Activated naive CD8-positive, alpha-beta T cell treated with anti-CD3 and anti-CD28 coated beads, Interleukin-2, amount 50 U/mL, for 24 hours (primary cell): ENCODE measurements around the gene PCDHAC2.

Experiments used
- ATAC-seq: fragments of 150-1000 bp; cut with Tn5 transposase; one replicate; pipeline ENCODE4 v1.10.0; 2021
- DNase-seq: peaks from one replicate; pipeline ENCODE4 v3.0.0; 2021
- H3K27ac Mint-ChIP-seq: one replicate; pipeline ENCODE4 v1.8.0; 2021; ENCODE audit warnings: mild to moderate bottlenecking, mixed read lengths
- H3K27me3 Mint-ChIP-seq: one replicate; pipeline ENCODE4 v1.8.0; 2021; ENCODE audit warnings: mixed read lengths
- H3K36me3 Mint-ChIP-seq: one replicate; pipeline ENCODE4 v1.8.0; 2021; ENCODE audit warnings: low read depth, mixed read lengths
- H3K4me1 Mint-ChIP-seq: one replicate; pipeline ENCODE4 v1.8.0; 2021; ENCODE audit warnings: mixed read lengths
- H3K4me3 Mint-ChIP-seq: one replicate; pipeline ENCODE4 v1.8.0; 2021; ENCODE audit warnings: mild to moderate bottlenecking, moderate library complexity, mixed read lengths
- H3K9me3 Mint-ChIP-seq: one replicate; pipeline ENCODE4 v1.8.0; 2021; ENCODE audit warnings: mixed read lengths

Gene PCDHAC2

GRCh38 chr5:140966293-140967225, at the start of gene PCDHAC2:
Gene PCDHAC2 (plus strand): TSS chr5:140966476. CDS start chr5:140966767, 291 bp downstream.
- ATAC-seq (no peak), DNase-seq (no peak)
- Mint-ChIP-seq H3K9me3 (no peaks in the 10 kb centered on the region), H3K27me3 (peaks cover 37% of the 10 kb centered on the region), H3K4me1 (peaks cover 2% of the 10 kb centered on the region), H3K27ac (no peak within 1 kb of the TSS), H3K4me3 (no peak within 1 kb of the TSS), H3K36me3 (no peaks in the 10 kb centered on the region)

DNA sequence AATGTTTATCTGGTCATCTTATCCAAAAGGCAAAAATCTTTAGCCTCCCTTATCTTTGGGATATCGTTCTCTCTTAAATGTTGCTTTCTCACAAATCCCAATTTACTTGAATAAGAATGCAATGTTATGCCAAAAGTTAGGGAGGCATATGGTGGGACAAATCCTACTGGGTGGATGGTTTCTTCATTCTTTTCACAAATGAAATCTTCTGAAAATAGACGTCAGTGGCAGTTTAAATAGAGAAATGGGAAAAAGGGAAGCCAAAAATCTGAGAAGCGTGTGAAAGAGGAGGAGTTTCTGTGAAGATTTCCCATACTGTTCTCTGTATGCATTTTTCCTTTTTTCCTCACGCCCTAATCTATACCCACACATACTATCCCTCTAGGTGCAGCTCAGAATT, 42.7 kb upstream of the PCDHAC2 start:
- no peaks in the 10 kb centered on the region for H3K36me3 Mint-ChIP-seq
- peaks cover 45% of the 10 kb centered on the region for H3K27me3 Mint-ChIP-seq
- no peaks in the 10 kb centered on the region for H3K9me3 Mint-ChIP-seq
- no peak overlapping the region for H3K4me3 Mint-ChIP-seq
- no peak for ATAC-seq
- no peak overlapping the region for H3K27ac Mint-ChIP-seq
- H3K4me1 Mint-ChIP-seq, result peaks cover 1% of the 10 kb centered on the region
- DNase-seq, result no peak

DNA sequence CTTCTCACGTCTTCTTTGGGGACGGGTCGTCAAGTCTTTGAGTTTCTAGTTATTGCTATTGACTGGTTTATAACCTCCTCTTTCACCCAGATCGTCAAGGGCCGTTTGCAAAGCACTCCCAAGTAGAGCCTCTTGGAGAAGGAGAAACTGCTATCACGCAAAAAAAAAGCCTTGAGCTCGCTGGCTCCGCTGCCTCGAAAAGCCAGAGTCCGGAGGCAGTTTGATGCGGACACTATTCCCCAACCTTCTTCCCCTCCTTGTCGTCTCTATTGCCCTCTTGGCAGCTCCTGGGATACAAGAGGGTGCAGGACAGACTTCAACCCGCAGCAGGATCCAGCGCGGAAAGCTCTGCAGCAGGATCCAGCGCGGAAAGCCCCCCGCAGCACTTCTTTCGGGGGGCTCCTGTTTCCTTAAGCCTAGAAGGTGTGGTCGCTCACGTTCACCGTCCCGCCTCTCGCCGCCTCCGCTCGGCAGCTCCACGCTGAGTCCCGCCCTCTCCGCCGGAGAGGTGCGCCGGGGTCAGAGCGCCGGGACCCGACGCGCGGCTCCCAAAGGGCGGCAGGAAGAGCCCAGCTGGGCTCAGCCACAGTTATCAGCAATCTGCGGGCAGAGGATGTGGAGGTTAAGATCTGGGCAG, 40.4 kb upstream of the PCDHAC2 start, which contains the start of gene PCDHAC1:
TSS of gene PCDHAC1 (plus strand) at position 494 of the 637 bp plus-strand sequence. CDS start 594 bp downstream, outside the sequence.
- DNase-seq, result no peak
- ATAC-seq, result peak; percentile 20
- peak within 1 kb of the TSS; percentile 48 for H3K4me3 Mint-ChIP-seq
- H3K27me3 Mint-ChIP-seq, result peaks cover 49% of the 10 kb centered on the region
- H3K36me3 Mint-ChIP-seq, result no peaks in the 10 kb centered on the region
- no peak within 1 kb of the TSS for H3K27ac Mint-ChIP-seq
- no peaks in the 10 kb centered on the region for H3K9me3 Mint-ChIP-seq
- H3K4me1 Mint-ChIP-seq, result peaks cover 1% of the 10 kb centered on the region

GRCh38 chr5:140926443-140927227, 39.6 kb upstream of the PCDHAC2 start:
- Mint-ChIP-seq H3K27me3 (peaks cover 47% of the 10 kb centered on the region), H3K4me1 (peaks cover 1% of the 10 kb centered on the region), H3K4me3 (peak overlapping the region; percentile 48), H3K27ac (no peak overlapping the region), H3K36me3 (no peaks in the 10 kb centered on the region), H3K9me3 (no peaks in the 10 kb centered on the region)
- DNase-seq (peak; percentile 34), ATAC-seq (peak; percentile 33)

DNA sequence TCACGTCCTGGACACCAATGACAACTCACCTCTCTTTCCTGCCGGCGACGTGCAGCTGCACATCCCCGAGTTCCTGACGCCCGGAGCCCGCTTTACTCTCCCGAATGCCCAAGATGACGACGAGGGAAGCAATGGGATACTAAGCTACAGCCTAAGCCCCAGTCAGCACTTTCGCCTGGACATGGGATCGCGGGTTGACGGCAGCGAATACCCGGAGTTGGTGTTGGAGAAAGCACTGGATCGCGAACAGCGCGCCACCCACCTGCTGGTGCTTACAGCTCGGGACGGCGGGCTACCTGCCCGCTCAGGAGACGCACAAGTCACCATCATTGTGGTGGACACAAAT, 39.1 kb upstream of the PCDHAC2 start:
- Mint-ChIP-seq H3K36me3 (no peaks in the 10 kb centered on the region), H3K9me3 (no peaks in the 10 kb centered on the region), H3K4me1 (peaks cover 1% of the 10 kb centered on the region), H3K4me3 (peak overlapping the region; percentile 48), H3K27ac (no peak overlapping the region), H3K27me3 (peaks cover 47% of the 10 kb centered on the region)
- ATAC-seq (no peak), DNase-seq (no peak)

DNA sequence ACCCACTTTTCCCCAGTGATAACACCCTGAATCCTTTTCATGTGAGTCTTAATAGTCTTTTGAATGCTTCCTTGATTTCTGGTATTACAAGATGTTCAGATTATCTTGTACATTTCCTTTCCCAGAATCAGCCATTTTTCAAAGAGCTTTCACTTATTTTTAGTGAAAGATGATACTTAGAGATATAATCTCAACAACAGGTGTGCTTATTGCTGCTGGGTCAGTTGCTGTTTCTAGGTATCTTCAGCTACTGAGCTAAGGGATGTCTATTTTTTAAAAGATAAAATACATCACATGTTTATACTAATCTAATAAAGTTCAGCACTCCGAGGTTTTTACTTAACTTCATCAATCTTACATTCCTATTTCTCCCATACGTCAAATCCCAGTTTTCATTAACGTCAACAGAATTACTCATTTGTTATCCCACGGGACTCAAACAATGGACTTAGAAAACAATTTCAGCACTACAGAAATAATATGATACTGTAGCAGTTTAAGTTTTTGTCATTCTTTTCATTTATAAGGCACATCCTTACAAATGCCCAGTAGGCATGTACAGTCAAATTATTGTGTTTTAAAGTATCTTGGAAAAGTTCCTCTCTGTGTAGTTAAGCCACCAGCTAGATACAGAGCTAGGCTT, 31.2 kb upstream of the PCDHAC2 start:
- Mint-ChIP-seq H3K36me3 (no peaks in the 10 kb centered on the region), H3K4me1 (no peaks in the 10 kb centered on the region), H3K4me3 (no peak overlapping the region), H3K9me3 (no peaks in the 10 kb centered on the region), H3K27me3 (peaks cover 6% of the 10 kb centered on the region), H3K27ac (no peak overlapping the region)
- no peak for DNase-seq
- no peak for ATAC-seq

DNA sequence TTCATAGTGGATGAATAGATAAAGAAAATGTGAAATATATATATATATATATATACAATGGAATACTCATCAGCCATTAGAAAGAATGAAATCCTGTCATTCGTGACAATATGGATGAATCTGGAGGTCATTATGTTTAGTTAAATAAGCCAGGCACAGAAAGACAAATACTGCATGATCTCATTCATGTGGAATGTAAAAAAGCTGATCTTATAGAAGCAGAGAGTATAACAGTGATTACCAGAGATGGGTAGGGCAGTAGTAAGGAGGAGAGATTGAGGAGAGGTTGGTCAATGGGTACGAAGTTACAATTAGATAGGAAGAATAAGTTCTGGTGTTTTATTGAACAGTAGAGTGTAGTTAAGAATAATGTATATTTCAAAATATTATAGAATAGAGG, 19.7 kb upstream of the PCDHAC2 start:
- Mint-ChIP-seq H3K9me3 (peaks cover 26% of the 10 kb centered on the region), H3K36me3 (no peaks in the 10 kb centered on the region), H3K27me3 (peaks cover under 1% of the 10 kb centered on the region), H3K27ac (no peak overlapping the region), H3K4me3 (no peak overlapping the region), H3K4me1 (no peaks in the 10 kb centered on the region)
- ATAC-seq, result no peak
- no peak for DNase-seq

DNA sequence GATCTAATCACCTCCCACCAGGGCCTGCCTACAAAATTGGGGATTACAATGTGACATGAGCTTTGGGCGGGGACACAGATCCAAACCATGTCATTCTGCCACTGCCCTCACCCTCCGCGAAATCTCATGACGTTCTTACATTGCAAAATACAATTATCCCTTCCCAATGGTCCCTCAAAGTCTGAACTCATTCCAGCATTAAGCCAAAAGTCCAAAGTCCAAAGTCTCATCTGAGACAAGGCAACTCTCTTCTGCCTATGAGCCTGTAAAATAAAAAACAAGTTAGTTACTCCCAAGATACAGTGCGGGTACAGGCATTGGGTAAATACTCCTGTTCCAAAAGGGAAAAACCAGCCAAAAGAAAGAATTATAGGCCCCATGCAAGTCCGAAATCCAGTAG, 14.6 kb upstream of the PCDHAC2 start:
- Mint-ChIP-seq H3K4me1 (no peaks in the 10 kb centered on the region), H3K27ac (no peak overlapping the region), H3K9me3 (peaks cover 1% of the 10 kb centered on the region), H3K36me3 (no peaks in the 10 kb centered on the region), H3K4me3 (no peak overlapping the region), H3K27me3 (peaks cover 3% of the 10 kb centered on the region)
- ATAC-seq, result no peak
- DNase-seq, result no peak

DNA sequence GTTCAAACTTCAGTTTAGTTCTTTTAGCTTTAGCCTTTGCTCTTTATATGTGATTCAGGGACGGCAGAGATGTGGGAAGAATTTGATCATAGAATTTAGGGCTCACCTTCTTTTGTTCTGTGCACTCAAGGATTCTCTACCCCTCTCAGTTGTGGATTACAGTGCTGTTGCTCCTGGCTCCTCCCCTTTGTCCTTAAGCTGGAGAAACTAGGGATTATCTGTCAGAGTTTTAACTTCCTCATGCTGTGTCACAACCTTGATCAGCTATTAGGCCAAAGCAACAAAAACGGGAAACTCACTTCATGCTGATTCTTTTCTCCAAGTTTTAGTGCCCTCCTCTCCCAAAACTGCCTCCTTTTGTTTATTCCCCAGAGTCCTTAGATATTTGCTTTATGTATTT, 13.0 kb upstream of the PCDHAC2 start:
- no peaks in the 10 kb centered on the region for H3K9me3 Mint-ChIP-seq
- DNase-seq (no peak), ATAC-seq (no peak)
- H3K27ac Mint-ChIP-seq, result no peak overlapping the region
- no peaks in the 10 kb centered on the region for H3K4me1 Mint-ChIP-seq
- H3K4me3 Mint-ChIP-seq, result no peak overlapping the region
- H3K27me3 Mint-ChIP-seq, result peaks cover 3% of the 10 kb centered on the region
- no peaks in the 10 kb centered on the region for H3K36me3 Mint-ChIP-seq

- no peak overlapping the region for H3K27ac Mint-ChIP-seq
Measured at GRCh38 chr5:140962190-140962589, 4.1 kb upstream of the PCDHAC2 start.

DNA sequence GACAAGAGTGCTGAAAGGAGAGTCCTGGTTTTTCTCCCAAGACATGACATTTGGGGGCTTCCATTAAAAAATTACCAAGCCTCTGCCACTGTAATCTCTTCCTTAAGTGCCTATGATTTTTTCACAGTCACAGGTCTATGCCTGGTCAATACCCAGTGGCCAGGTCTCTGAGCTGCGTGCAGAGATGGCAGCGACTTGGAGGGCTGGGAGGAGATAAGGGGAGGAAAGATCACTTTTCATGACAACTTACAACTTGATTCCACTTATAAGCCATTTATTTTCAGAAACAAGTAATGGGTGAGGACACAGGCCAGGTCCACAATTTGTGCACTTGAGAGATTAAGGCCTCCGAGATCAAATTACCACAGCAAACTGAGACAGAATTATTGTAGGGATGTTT, 1.9 kb upstream of the PCDHAC2 start:
- H3K4me1 Mint-ChIP-seq, result peaks cover 2% of the 10 kb centered on the region
- no peak overlapping the region for H3K4me3 Mint-ChIP-seq
- H3K36me3 Mint-ChIP-seq, result no peaks in the 10 kb centered on the region
- H3K27me3 Mint-ChIP-seq, result peaks cover 42% of the 10 kb centered on the region
- H3K9me3 Mint-ChIP-seq, result no peaks in the 10 kb centered on the region
- DNase-seq (no peak), ATAC-seq (no peak)
- H3K27ac Mint-ChIP-seq, result no peak overlapping the region

More at GRCh38 chr5:140962190-140962589, 4.1 kb upstream of the PCDHAC2 start:
- Mint-ChIP-seq H3K36me3 (no peaks in the 10 kb centered on the region), H3K9me3 (no peaks in the 10 kb centered on the region), H3K4me3 (no peak overlapping the region), H3K27me3 (peaks cover 32% of the 10 kb centered on the region), H3K4me1 (peaks cover 2% of the 10 kb centered on the region)
- no peak for ATAC-seq
- no peak for DNase-seq

- Mint-ChIP-seq H3K4me3 (no peak overlapping the region), H3K36me3 (no peaks in the 10 kb centered on the region), H3K27me3 (peaks cover 42% of the 10 kb centered on the region), H3K9me3 (no peaks in the 10 kb centered on the region), H3K4me1 (peaks cover 2% of the 10 kb centered on the region), H3K27ac (no peak overlapping the region)
- ATAC-seq, result no peak
- no peak for DNase-seq
Measured at GRCh38 chr5:140965905-140966292, 377 bp upstream of the PCDHAC2 start.

- no peak overlapping the region for H3K27ac Mint-ChIP-seq
- no peak for ATAC-seq
Measured at GRCh38 chr5:140967226-140967893, 1.1 kb downstream of the PCDHAC2 start.

GRCh38 chr5:140969880-140970279, 3.6 kb downstream of the PCDHAC2 start:
- Mint-ChIP-seq H3K27me3 (peaks cover 26% of the 10 kb centered on the region), H3K27ac (no peak overlapping the region), H3K4me3 (no peak overlapping the region), H3K36me3 (no peaks in the 10 kb centered on the region), H3K9me3 (no peaks in the 10 kb centered on the region), H3K4me1 (peaks cover 2% of the 10 kb centered on the region)
- DNase-seq (no peak), ATAC-seq (no peak)

More at GRCh38 chr5:140967226-140967893, 1.1 kb downstream of the PCDHAC2 start:
- no peak for DNase-seq
- H3K4me1 Mint-ChIP-seq, result peaks cover 2% of the 10 kb centered on the region
- no peaks in the 10 kb centered on the region for H3K36me3 Mint-ChIP-seq
- no peaks in the 10 kb centered on the region for H3K9me3 Mint-ChIP-seq
- no peak overlapping the region for H3K4me3 Mint-ChIP-seq
- H3K27me3 Mint-ChIP-seq, result peaks cover 35% of the 10 kb centered on the region
